HEK293T (cell line): ENCODE results near the gene PDE7B.
A peak's percentile ranks its signal among the peaks of the same experiment; 100 is the strongest.
"Not testable (repeated sequence)": the region's sequence is repeated elsewhere in the genome, so short reads cannot be mapped to it uniquely, and the experiment has no call there.

ENCODE experiments used
- CTCF ChIA-PET: fragments of 350-600 bp; formaldehyde crosslinking; extraction: SDS; loops from one replicate; lab custom pipeline; 2021; ENCODE audit warnings: antibody characterized with exemption, inconsistent platforms; lab: Yijun Ruan, JAX
- POLR2A ChIA-PET: fragments of 350-600 bp; formaldehyde crosslinking; extraction: SDS; loops from one replicate; lab custom pipeline; 2020; ENCODE audit warnings: antibody characterized with exemption, inconsistent platforms; lab: Yijun Ruan, JAX
- DNase-seq: peaks from one replicate; pipeline ENCODE4 v3.0.0; 2012; ENCODE audit warnings: mixed read lengths; ENCODE audit errors: extremely low spot score
- ARNT ChIP-seq: fragments of 450-650 bp; IDR thresholded peaks from 2 replicates; pipeline ENCODE4 v1.6.1; 2017; ENCODE audit warnings: mild to moderate bottlenecking
- BHLHE40 ChIP-seq: fragments of 450-650 bp; IDR thresholded peaks from 2 replicates; pipeline ENCODE4 v1.6.1; 2016; ENCODE audit warnings: mild to moderate bottlenecking, moderate library complexity, borderline replicate concordance
- CTBP1 ChIP-seq: fragments of 450-650 bp; IDR thresholded peaks from 2 replicates; pipeline ENCODE4 v1.6.1; 2016; ENCODE audit warnings: borderline replicate concordance
- ELF4 ChIP-seq: fragments of 450-650 bp; IDR thresholded peaks from 2 replicates; pipeline ENCODE4 v1.6.1; 2017; ENCODE audit warnings: antibody characterized with exemption
- FOXA1 ChIP-seq: fragments of 450-650 bp; IDR thresholded peaks from 2 replicates; pipeline ENCODE4 v1.6.1; 2016; ENCODE audit warnings: mild to moderate bottlenecking
- FOXK2 ChIP-seq: fragments of 450-650 bp; IDR thresholded peaks from 2 replicates; pipeline ENCODE4 v1.6.1; 2016; ENCODE audit warnings: mild to moderate bottlenecking
- FOXM1 ChIP-seq: fragments of 450-650 bp; IDR thresholded peaks from 2 replicates; pipeline ENCODE4 v1.6.1; 2017; ENCODE audit warnings: mild to moderate bottlenecking, borderline replicate concordance
- HDGF ChIP-seq: fragments of 450-650 bp; IDR thresholded peaks from 2 replicates; pipeline ENCODE4 v1.6.1; 2017; ENCODE audit warnings: antibody characterized with exemption, borderline replicate concordance
- L3MBTL2 ChIP-seq: fragments of 450-650 bp; conservative IDR thresholded peaks from 2 replicates; pipeline ENCODE4 v1.6.1; 2016; ENCODE audit warnings: mild to moderate bottlenecking
- LEF1 ChIP-seq: fragments of 450-650 bp; IDR thresholded peaks from 2 replicates; pipeline ENCODE4 v1.6.1; 2017; ENCODE audit warnings: mild to moderate bottlenecking, borderline replicate concordance
- NFRKB ChIP-seq: fragments of 450-650 bp; IDR thresholded peaks from 2 replicates; pipeline ENCODE4 v1.6.1; 2016; ENCODE audit warnings: mild to moderate bottlenecking, moderate library complexity
- PKNOX1 ChIP-seq: fragments of 450-650 bp; IDR thresholded peaks from 2 replicates; pipeline ENCODE4 v1.6.1; 2016
- SP1 ChIP-seq: fragments of 450-650 bp; IDR thresholded peaks from 2 replicates; pipeline ENCODE4 v1.6.1; 2017
- SUZ12 ChIP-seq: fragments of 450-650 bp; IDR thresholded peaks from 2 replicates; pipeline ENCODE4 v1.6.1; 2016; ENCODE audit warnings: mild to moderate bottlenecking
- TARDBP ChIP-seq: fragments of 450-650 bp; IDR thresholded peaks from 2 replicates; pipeline ENCODE4 v1.6.1; 2016
- ZNF384 ChIP-seq: fragments of 450-650 bp; IDR thresholded peaks from 2 replicates; pipeline ENCODE4 v1.6.1; 2016

The PDE7B gene

GRCh38 chr6:136213012-136213539 lies 361.6 kb downstream of the PDE7B start:
- ChIA-PET CTCF (no interaction called here), POLR2A (no interaction called here)
- no peak for DNase-seq
- TF ChIP-seq NFRKB (no peak), ZNF384 (no peak), FOXM1 (no peak), LEF1 (no peak), FOXK2 (no peak), ELF4 (no peak), L3MBTL2 (no peak)

- no peak for TF ChIP-seq SUZ12
- no peak for TF ChIP-seq ELF4
- no peak for TF ChIP-seq FOXK2
- TF ChIP-seq CTBP1: no peak
- TF ChIP-seq ZNF384: no peak
- no peak for DNase-seq
- ChIA-PET POLR2A (no interaction called here), CTCF (interaction anchor here (0.6 kb wide), 1 partner anchor 535 kb away, joined by 4 read pairs; no protein-coding TSS in a partner anchor)
Measured at GRCh38 chr6:136213853-136214252, 362.4 kb downstream of the PDE7B start.

- CTCF ChIA-PET: interaction anchor here (0.6 kb wide), 1 partner anchor 82 kb away, joined by 8 read pairs; no protein-coding TSS in a partner anchor
Measured at GRCh38 chr6:136216503-136217401, 365.3 kb downstream of the PDE7B start.

GRCh38 chr6:136224974-136225373 lies 373.5 kb downstream of the PDE7B start:
- DNase-seq, POLR2A ChIA-PET, CTCF ChIA-PET: not testable (repeated sequence)

More at GRCh38 chr6:136216503-136217401, 365.3 kb downstream of the PDE7B start:
- TF ChIP-seq SP1 (no peak), FOXK2 (no peak), ZNF384 (no peak), PKNOX1 (no peak), TARDBP (no peak), LEF1 (no peak), FOXA1 (no peak), BHLHE40 (no peak), FOXM1 (no peak), NFRKB (no peak), L3MBTL2 (no peak), SUZ12 (no peak), HDGF (no peak), ARNT (no peak), ELF4 (no peak), CTBP1 (no peak)
- no peak for DNase-seq
- POLR2A ChIA-PET: interaction anchor here (1.3 kb wide), 1 partner anchor 21 kb away, joined by 3 read pairs; no protein-coding TSS in a partner anchor

- no peak for TF ChIP-seq ELF4
- TF ChIP-seq SUZ12: no peak
- TF ChIP-seq CTBP1: no peak
- no peak for TF ChIP-seq PKNOX1
- no peak for TF ChIP-seq FOXK2
- TF ChIP-seq LEF1: no peak
- no peak for TF ChIP-seq NFRKB
- no peak for TF ChIP-seq TARDBP
- TF ChIP-seq SP1: no peak
- CTCF ChIA-PET: interaction anchor here (0.6 to 1.7 kb wide), 9 partner anchors 10 to 839 kb away, joined by 3 to 9 read pairs (median 4); no protein-coding TSS in a partner anchor
- POLR2A ChIA-PET: no interaction called here
- DNase-seq: no peak
Measured at GRCh38 chr6:136225496-136225895, 374.0 kb downstream of the PDE7B start.

- ChIA-PET CTCF (interaction anchor here (0.5 to 1.7 kb wide), 20 partner anchors 9 to 840 kb away, joined by 3 to 9 read pairs (median 4); no protein-coding TSS in a partner anchor), POLR2A (interaction anchor here (1.3 kb wide), 1 partner anchor 63 kb away, joined by 5 read pairs; the partner anchor contains the start of gene BCLAF1)
- TF ChIP-seq SP1: no peak
- TF ChIP-seq NFRKB: no peak
- no peak for TF ChIP-seq ZNF384
- TF ChIP-seq FOXA1: no peak
- peak; percentile 76 for DNase-seq
Measured at GRCh38 chr6:136226027-136226673, 374.6 kb downstream of the PDE7B start.
